ENCODE data around the gene THY1. TPM values are rescaled to one million over a fixed set of nuclear protein-coding genes. Genes with fewer than 3 reads are reported as not detected.

THY1 gene
- total and polyA plus RNA-seq, 9 of the 15 experiments (the other 6 are each of a cell fraction or from before 2014, with no cell fraction given), result 0.07 to 0.40 (median 0.16) TPM; not detected in 5

DNA sequence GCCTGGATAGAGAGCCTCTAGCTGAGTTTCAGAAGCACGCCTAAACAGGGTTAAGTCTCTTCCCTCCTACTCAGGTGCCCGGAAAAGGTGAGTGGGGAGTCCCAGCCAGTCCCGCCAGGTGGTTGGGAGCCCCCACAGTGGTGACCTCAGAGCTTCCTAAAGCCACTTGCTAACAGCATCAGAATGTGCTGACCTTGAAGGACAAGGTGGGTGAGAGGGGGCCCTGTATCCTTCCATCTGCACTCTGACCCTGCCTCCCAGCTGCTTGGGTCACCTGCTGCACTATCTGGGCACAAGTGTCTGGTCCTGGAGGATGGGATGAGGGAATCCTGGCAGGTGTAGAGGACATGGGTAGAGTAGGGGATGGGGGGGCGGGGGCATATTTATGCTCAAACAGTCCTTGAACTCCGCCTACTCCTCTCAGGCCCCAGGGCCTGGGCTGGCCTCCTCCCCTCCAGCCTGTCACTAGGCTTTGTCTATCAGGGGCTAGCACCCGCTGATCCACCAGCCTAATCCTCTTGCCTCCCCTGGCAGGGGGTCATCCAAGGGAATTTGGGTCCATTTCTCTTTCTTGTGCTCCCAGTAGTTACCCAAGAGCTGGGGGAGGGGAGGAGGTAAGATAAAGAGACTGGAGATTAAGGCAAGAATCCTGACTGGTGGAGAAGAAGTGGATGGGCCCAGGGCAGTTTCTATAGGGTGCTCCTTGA is 44.9 kb downstream of the THY1 start:
- Histone ChIP-seq H4K20me1 (replicated peaks; ENCODE audit: control insufficient read depth, insufficient read depth, low read length) (peaks cover 5% of the 10 kb centered on the region; the same call in 1 of the 2 replicates), H3K9me1 (ENCODE audit: control insufficient read depth, insufficient read depth, low read length) (no peaks in the 10 kb centered on the region), H3K9me3 (replicated peaks; ENCODE audit: control insufficient read depth, insufficient read depth, low read depth, low read length) (no peaks in the 10 kb centered on the region; the same call in 1 of the 2 replicates), H3K9ac (ENCODE audit: insufficient read depth in 1 of 2, low read depth in 2 of 2, low read length in 2 of 2) (peak overlapping the region; percentile 66 to 73), H3K79me2 (ENCODE audit: control insufficient read depth, insufficient read depth, low read length) (peaks cover 27% of the 10 kb centered on the region), H3K4me2 (ENCODE audit: insufficient read depth, low read length) (peak overlapping the region; percentile 71), H3K36me3 (ENCODE audit: control insufficient read depth, insufficient read depth, low read length) (peaks cover 14% of the 10 kb centered on the region; the same call in 1 of the 3 replicates), H3K27ac (ENCODE audit: extremely low read depth, low read depth, low read length) (peak overlapping the region; percentile 72), H3K4me1 (replicated peaks in 1 of 2; ENCODE audit: control insufficient read depth in 2 of 2, insufficient read depth in 2 of 2, low read length in 2 of 2) (peaks cover 65 to 80% of the 10 kb centered on the region in 2 experiments), H2AFZ (ENCODE audit: low read depth, low read length) (no peak overlapping the region), H3K4me3 (peak overlapping the region; percentile 26; the same call in 1 of the 2 replicates), H3K27me3 (ENCODE audit: control insufficient read depth in 2 of 2, insufficient read depth in 2 of 2, low read length in 2 of 2) (no peaks in the 10 kb centered on the region)
- DNase-seq (ENCODE audit: extremely low read depth in 1 of 4, low spot score in 3 of 4), result peak; percentile 64 to 84 (median 66)
- intact Hi-C loops (cut with micrococcal nuclease), result loop anchor here (5.0 kb wide), 1 partner anchor 271 kb away; the partner anchor contains the start of gene C2CD2L
- CTCF ChIA-PET (ENCODE audit: low intra/inter-chr PET ratio), result interaction anchor here (4.2 kb wide), 1 partner anchor 21 kb away, joined by 27 read pairs; no protein-coding TSS in a partner anchor
- peak; percentile 81 for FAIRE-seq
- ATAC-seq, result peak; percentile 11
- WGBS (ENCODE audit: insufficient coverage, low coverage, missing lambda C conversion rate), result 44% methylated on average over 5 of the region's 6 CpGs
- no TSS peak for BruUV-seq (replicated peaks)
- in situ Hi-C loops (cut with MboI), result no loop called here
- POLR2A ChIA-PET, result interaction anchor here (0.6 to 6.0 kb wide), 7 partner anchors 10 to 283 kb away, joined by 3 to 34 read pairs (median 3); no protein-coding TSS in a partner anchor
- TF ChIP-seq, protein P1, sequence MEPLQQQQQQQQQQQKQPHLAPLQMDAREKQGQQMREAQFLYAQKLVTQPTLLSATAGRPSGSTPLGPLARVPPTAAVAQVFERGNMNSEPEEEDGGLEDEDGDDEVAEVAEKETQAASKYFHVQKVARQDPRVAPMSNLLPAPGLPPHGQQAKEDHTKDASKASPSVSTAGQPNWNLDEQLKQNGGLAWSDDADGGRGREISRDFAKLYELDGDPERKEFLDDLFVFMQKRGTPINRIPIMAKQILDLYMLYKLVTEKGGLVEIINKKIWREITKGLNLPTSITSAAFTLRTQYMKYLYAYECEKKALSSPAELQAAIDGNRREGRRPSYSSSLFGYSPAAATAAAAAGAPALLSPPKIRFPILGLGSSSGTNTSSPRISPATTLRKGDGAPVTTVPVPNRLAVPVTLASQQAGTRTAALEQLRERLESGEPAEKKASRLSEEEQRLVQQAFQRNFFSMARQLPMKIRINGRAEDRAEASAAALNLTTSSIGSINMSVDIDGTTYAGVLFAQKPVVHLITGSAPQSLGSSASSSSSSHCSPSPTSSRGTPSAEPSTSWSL (CRISPR knock-in tag; IDR thresholded peaks at IDR 0.05; ENCODE audit: borderline replicate concordance), result no peak
- peak; percentile 41; the same call in 1 of the 2 replicates for TF ChIP-seq NCOR1 (IDR thresholded peaks at IDR 0.05)
- no peak for TF ChIP-seq YBX1 (IDR thresholded peaks at IDR 0.05)
- TF ChIP-seq PTTG1 (tag; IDR thresholded peaks at IDR 0.05; ENCODE audit: low read depth), result no peak
- TF ChIP-seq MYNN (IDR thresholded peaks at IDR 0.05), result peak; percentile 61; the same call in 1 of the 2 replicates
- TF ChIP-seq MYNN (CRISPR knock-in tag; IDR thresholded peaks at IDR 0.05), result no peak
- peak; percentile 8 for TF ChIP-seq TBP (optimal IDR thresholded peaks at IDR 0.05; ENCODE audit: low read depth, low read length)
- TF ChIP-seq, protein P2, sequence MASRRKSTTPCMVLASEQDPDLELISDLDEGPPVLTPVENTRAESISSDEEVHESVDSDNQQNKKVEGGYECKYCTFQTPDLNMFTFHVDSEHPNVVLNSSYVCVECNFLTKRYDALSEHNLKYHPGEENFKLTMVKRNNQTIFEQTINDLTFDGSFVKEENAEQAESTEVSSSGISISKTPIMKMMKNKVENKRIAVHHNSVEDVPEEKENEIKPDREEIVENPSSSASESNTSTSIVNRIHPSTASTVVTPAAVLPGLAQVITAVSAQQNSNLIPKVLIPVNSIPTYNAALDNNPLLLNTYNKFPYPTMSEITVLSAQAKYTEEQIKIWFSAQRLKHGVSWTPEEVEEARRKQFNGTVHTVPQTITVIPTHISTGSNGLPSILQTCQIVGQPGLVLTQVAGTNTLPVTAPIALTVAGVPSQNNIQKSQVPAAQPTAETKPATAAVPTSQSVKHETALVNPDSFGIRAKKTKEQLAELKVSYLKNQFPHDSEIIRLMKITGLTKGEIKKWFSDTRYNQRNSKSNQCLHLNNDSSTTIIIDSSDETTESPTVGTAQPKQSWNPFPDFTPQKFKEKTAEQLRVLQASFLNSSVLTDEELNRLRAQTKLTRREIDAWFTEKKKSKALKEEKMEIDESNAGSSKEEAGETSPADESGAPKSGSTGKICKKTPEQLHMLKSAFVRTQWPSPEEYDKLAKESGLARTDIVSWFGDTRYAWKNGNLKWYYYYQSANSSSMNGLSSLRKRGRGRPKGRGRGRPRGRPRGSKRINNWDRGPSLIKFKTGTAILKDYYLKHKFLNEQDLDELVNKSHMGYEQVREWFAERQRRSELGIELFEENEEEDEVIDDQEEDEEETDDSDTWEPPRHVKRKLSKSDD (conservative IDR thresholded peaks at IDR 0.05; ENCODE audit: low read length), result no peak
- peak; percentile 58 for TF ChIP-seq EP300 (IDR thresholded peaks at IDR 0.05; ENCODE audit: low read length)
- peak in 1 of 2 experiments; percentile 28; a peak in 1 of 4 replicates for TF ChIP-seq MAZ (CRISPR knock-in tag; conservative IDR thresholded peaks at IDR 0.05 in 1 of 2, IDR thresholded peaks at IDR 0.05 in 1 of 2)
- TF ChIP-seq GTF2A2 (tag; IDR thresholded peaks at IDR 0.05), result no peak
- peak; percentile 24; the same call in 1 of the 2 replicates for TF ChIP-seq LEF1 (IDR thresholded peaks at IDR 0.05)
- TF ChIP-seq SMAD2 (IDR thresholded peaks at IDR 0.05; ENCODE audit: low read depth, low read length), result no peak
- TF ChIP-seq ZNF668 (CRISPR knock-in tag; IDR thresholded peaks at IDR 0.05), result no peak
- TF ChIP-seq OTX1 (CRISPR knock-in tag; IDR thresholded peaks at IDR 0.05), result no peak
- peak; percentile 89 for TF ChIP-seq CEBPB (tag; IDR thresholded peaks at IDR 0.05)
- TF ChIP-seq SMAD3 (CRISPR knock-in tag; conservative IDR thresholded peaks at IDR 0.05), result no peak
- TF ChIP-seq NFYB (IDR thresholded peaks at IDR 0.05; ENCODE audit: extremely low read depth, insufficient read length), result peak; percentile 5
- TF ChIP-seq RFX7 (CRISPR knock-in tag; IDR thresholded peaks at IDR 0.05), result no peak
- TF ChIP-seq NCOA1 (IDR thresholded peaks at IDR 0.05; ENCODE audit: low read depth), result no peak
